CD4-positive, alpha-beta T cell treated with Interleukin-2 at 100 ng/mL for 4 hours (primary cell): ENCODE results near the gene CPLX1.
"Not testable (repeated sequence)": the region's sequence is repeated elsewhere in the genome, so short reads cannot be mapped to it uniquely, and the experiment has no call there.

Source experiments
- DNase-seq: peaks from one replicate; pipeline ENCODE4 v3.0.0-alpha.2; 2020; ENCODE audit warnings: low spot score

The CPLX1 gene

GRCh38 chr4:776743-777441 is 49.0 kb downstream of the CPLX1 start:
- DNase-seq: no peak

- not testable (repeated sequence) for DNase-seq
Measured at GRCh38 chr4:775485-775884, 50.4 kb downstream of the CPLX1 start.

- DNase-seq: not testable (repeated sequence)
Measured at GRCh38 chr4:774419-775092, 51.4 kb downstream of the CPLX1 start.

GRCh38 chr4:773214-773613 is 52.7 kb downstream of the CPLX1 start:
- DNase-seq: no peak

- no peak for DNase-seq
Measured at GRCh38 chr4:772776-773175, 53.2 kb downstream of the CPLX1 start.

GRCh38 chr4:772118-772517 is 53.8 kb downstream of the CPLX1 start:
- no peak for DNase-seq

GRCh38 chr4:771464-771863 is 54.5 kb downstream of the CPLX1 start:
- no peak for DNase-seq

GRCh38 chr4:770022-770421 is 55.9 kb downstream of the CPLX1 start:
- no peak for DNase-seq

- no peak for DNase-seq
Measured at GRCh38 chr4:769511-769910, 56.4 kb downstream of the CPLX1 start.

GRCh38 chr4:768995-769394 is 56.9 kb downstream of the CPLX1 start:
- no peak for DNase-seq

GRCh38 chr4:768076-768475 is 57.9 kb downstream of the CPLX1 start:
- no peak for DNase-seq

GRCh38 chr4:766559-767283 is 59.2 kb downstream of the CPLX1 start:
- no peak for DNase-seq

- no peak for DNase-seq
Measured at GRCh38 chr4:766152-766515, 59.8 kb downstream of the CPLX1 start.

- DNase-seq: no peak
Measured at GRCh38 chr4:764405-765169, 61.3 kb downstream of the CPLX1 start.

GRCh38 chr4:763922-764321 is 62.0 kb downstream of the CPLX1 start:
- peak; percentile 10 for DNase-seq

GRCh38 chr4:763191-763810 is 62.6 kb downstream of the CPLX1 start:
- no peak for DNase-seq

GRCh38 chr4:762211-763190 is 63.4 kb downstream of the CPLX1 start:
- no peak for DNase-seq

GRCh38 chr4:761739-762138 is 64.2 kb downstream of the CPLX1 start:
- no peak for DNase-seq

- DNase-seq: no peak
Measured at GRCh38 chr4:761086-761485, 64.8 kb downstream of the CPLX1 start.

GRCh38 chr4:760616-761015 is 65.3 kb downstream of the CPLX1 start:
- DNase-seq: no peak

GRCh38 chr4:759810-760209 is 66.1 kb downstream of the CPLX1 start:
- not testable (repeated sequence) for DNase-seq
